GM12891 (cell line): ENCODE results near the gene FN3KRP.
"Not testable (repeated sequence)": the region's sequence is repeated elsewhere in the genome, so short reads cannot be mapped to it uniquely, and the experiment has no call there.

Experiments used
- POLR2A ChIP-seq: IDR thresholded peaks from 2 replicates; pipeline ENCODE4 v1.6.1; 2011; ENCODE audit warnings: low read depth, low read length, control low read depth
- POLR2AphosphoS5 ChIP-seq: IDR thresholded peaks from 2 replicates; pipeline ENCODE4 v1.6.1; 2011; ENCODE audit warnings: low read depth, low read length, control low read depth
- POU2F2 ChIP-seq: IDR thresholded peaks from 2 replicates; pipeline ENCODE4 v1.6.1; 2011; ENCODE audit warnings: low read depth, mild to moderate bottlenecking, control low read depth, low read length, moderate library complexity
- SPI1 ChIP-seq: IDR thresholded peaks from 2 replicates; pipeline ENCODE4 v1.6.1; 2011; ENCODE audit warnings: low read depth, low read length, control low read depth
- TAF1 ChIP-seq: IDR thresholded peaks from 2 replicates; pipeline ENCODE4 v1.6.1; 2011; ENCODE audit warnings: low read depth, low read length, control low read depth

DNA sequence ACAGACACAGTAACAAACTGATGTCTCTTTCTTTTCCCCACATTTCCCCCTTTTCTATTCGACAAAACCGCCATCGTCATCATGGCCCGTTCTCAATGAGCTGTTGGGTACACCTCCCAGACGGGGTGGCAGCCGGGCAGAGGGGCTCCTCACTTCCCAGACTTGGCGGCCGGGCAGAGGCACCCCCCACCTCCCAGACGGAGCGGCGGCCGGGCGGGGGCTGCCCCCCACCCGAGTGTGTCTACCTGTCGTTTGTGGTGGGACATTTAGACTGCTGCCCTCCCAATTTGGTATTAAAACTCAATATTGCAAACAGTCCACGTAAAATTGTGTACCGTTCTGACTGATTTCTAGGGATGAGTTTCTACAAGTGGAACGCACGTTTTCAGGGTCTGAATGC, 58.0 kb downstream of the FN3KRP start:
- not testable (repeated sequence) for TF ChIP-seq POU2F2, POLR2A, POLR2AphosphoS5, TAF1, SPI1
